SK-N-SH treated with all-trans-retinoic acid at 6 μM for 48 hours (cell line): ENCODE results near the gene XRN1.

ENCODE experiments used
- ARNTL ChIP-seq: fragments of 450-650 bp; formaldehyde crosslinking; IDR thresholded peaks from 2 replicates; pipeline ENCODE4 v1.5.0; 2020; ENCODE audit warnings: low read depth, mild to moderate bottlenecking, moderate library complexity, borderline replicate concordance
- CSDC2 ChIP-seq: fragments of 250-450 bp; sonication (Bioruptor Pico); IDR thresholded peaks from 2 replicates; pipeline ENCODE4 v1.5.0; 2020; ENCODE audit warnings: mild to moderate bottlenecking, moderate library complexity
- CSRNP3 ChIP-seq: fragments of 250-450 bp; sonication (Bioruptor Pico); IDR thresholded peaks from 2 replicates; pipeline ENCODE4 v1.5.1; 2021; ENCODE audit warnings: mild to moderate bottlenecking, moderate library complexity
- RARB ChIP-seq: fragments of 250-450 bp; sonication (Bioruptor Pico); IDR thresholded peaks from 2 replicates; pipeline ENCODE4 v1.8.0; 2021; ENCODE audit warnings: mild to moderate bottlenecking, moderate library complexity
- TCF4 ChIP-seq: fragments of 250-450 bp; sonication (Bioruptor Pico); IDR thresholded peaks from 2 replicates; pipeline ENCODE4 v1.8.0; 2021; ENCODE audit warnings: mild to moderate bottlenecking, moderate library complexity, borderline replicate concordance
- TOX ChIP-seq: fragments of 250-450 bp; sonication (Bioruptor Pico); IDR thresholded peaks from 2 replicates; pipeline ENCODE4 v1.8.0; 2021; ENCODE audit warnings: mild to moderate bottlenecking, moderate library complexity, borderline replicate concordance
- TSHZ2 ChIP-seq: fragments of 250-450 bp; sonication (Bioruptor Pico); IDR thresholded peaks from 2 replicates; pipeline ENCODE4 v1.5.0; 2020; ENCODE audit warnings: mild to moderate bottlenecking, moderate library complexity
- ZFP3 ChIP-seq: fragments of 250-450 bp; sonication (Bioruptor Pico); IDR thresholded peaks from 2 replicates; pipeline ENCODE4 v1.5.0; 2020; ENCODE audit warnings: mild to moderate bottlenecking, moderate library complexity
- ZFP30 ChIP-seq: fragments of 450-650 bp; formaldehyde crosslinking; IDR thresholded peaks from 2 replicates; pipeline ENCODE4 v1.5.0; 2022; ENCODE audit warnings: mild to moderate bottlenecking, moderate library complexity
- ZNF8 ChIP-seq: fragments of 450-650 bp; formaldehyde crosslinking; IDR thresholded peaks from 2 replicates; pipeline ENCODE4 v1.5.0; 2020; ENCODE audit warnings: mild to moderate bottlenecking, moderate library complexity
- TF ChIP-seq, protein P1 (sequence below): fragments of 250-450 bp; sonication (Bioruptor Pico); IDR thresholded peaks from 2 replicates; pipeline ENCODE4 v1.8.0; 2020; ENCODE audit warnings: mild to moderate bottlenecking, moderate library complexity, borderline replicate concordance

DNA sequence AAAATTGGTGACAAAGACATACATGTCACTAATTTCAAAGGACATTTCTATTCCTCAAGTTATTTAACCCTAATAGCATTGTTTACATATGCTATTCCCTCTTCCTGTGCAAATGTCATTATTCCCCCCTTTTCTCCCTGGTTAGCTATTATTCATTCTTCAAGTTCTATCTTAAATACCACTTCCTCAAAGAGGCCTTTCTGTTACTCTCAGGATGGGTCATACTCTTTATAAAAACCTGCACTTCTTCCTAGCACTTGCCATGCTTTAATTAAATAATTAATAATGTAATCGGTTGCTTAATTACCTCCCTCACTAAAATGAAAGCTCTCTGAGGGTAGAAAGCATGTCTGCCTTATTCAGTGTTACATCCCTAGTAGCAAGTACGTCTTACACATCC lies 88.5 kb downstream of the XRN1 start:
- TF ChIP-seq, protein P1, sequence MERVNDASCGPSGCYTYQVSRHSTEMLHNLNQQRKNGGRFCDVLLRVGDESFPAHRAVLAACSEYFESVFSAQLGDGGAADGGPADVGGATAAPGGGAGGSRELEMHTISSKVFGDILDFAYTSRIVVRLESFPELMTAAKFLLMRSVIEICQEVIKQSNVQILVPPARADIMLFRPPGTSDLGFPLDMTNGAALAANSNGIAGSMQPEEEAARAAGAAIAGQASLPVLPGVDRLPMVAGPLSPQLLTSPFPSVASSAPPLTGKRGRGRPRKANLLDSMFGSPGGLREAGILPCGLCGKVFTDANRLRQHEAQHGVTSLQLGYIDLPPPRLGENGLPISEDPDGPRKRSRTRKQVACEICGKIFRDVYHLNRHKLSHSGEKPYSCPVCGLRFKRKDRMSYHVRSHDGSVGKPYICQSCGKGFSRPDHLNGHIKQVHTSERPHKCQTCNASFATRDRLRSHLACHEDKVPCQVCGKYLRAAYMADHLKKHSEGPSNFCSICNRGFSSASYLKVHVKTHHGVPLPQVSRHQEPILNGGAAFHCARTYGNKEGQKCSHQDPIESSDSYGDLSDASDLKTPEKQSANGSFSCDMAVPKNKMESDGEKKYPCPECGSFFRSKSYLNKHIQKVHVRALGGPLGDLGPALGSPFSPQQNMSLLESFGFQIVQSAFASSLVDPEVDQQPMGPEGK (CRISPR knock-in tag), result no peak
- no peak for TF ChIP-seq TSHZ2
- no peak for TF ChIP-seq ZNF8 (CRISPR knock-in tag)
- no peak for TF ChIP-seq RARB (CRISPR knock-in tag)
- no peak for TF ChIP-seq CSDC2
- TF ChIP-seq CSRNP3 (CRISPR knock-in tag), result no peak
- TF ChIP-seq ZFP3 (CRISPR knock-in tag), result no peak
- no peak for TF ChIP-seq TCF4 (CRISPR knock-in tag)
- TF ChIP-seq TOX (CRISPR knock-in tag), result no peak
- no peak for TF ChIP-seq ZFP30 (CRISPR knock-in tag)
- TF ChIP-seq ARNTL (CRISPR knock-in tag), result no peak
